Epithelial cell of proximal tubule (primary cell): Measurements from ENCODE around the gene NSUN3. TPM values are rescaled to one million over a fixed set of nuclear protein-coding genes. Genes with fewer than 3 reads are reported as not detected.
A peak's percentile ranks its signal among the peaks of the same experiment; 100 is the strongest.

ENCODE experiments used
- DNase-seq: peaks from one replicate; pipeline ENCODE4 v3.0.0-alpha.2; 2011; ENCODE audit warnings: low read depth
- H3K4me3 ChIP-seq: 2 replicates; pipeline ENCODE4 v1.5.1; 2011; ENCODE audit warnings: low read depth, mild to moderate bottlenecking, low read length
- total RNA-seq: library from RNA; depleted of rRNA; stranded (reverse); fragments of >200 nt; gene quantifications from 2 replicates; pipeline ENCODE4 v1.2.3, GENCODE V29; 2015
- TF ChIP-seq, protein P1 (sequence below): conservative IDR thresholded peaks from 2 replicates; pipeline ENCODE4 v1.5.1; 2012; ENCODE audit warnings: low read depth, mild to moderate bottlenecking, low read length

The NSUN3 gene
- total RNA-seq, 1 donor from 2014 or later: 7.0 TPM

DNA sequence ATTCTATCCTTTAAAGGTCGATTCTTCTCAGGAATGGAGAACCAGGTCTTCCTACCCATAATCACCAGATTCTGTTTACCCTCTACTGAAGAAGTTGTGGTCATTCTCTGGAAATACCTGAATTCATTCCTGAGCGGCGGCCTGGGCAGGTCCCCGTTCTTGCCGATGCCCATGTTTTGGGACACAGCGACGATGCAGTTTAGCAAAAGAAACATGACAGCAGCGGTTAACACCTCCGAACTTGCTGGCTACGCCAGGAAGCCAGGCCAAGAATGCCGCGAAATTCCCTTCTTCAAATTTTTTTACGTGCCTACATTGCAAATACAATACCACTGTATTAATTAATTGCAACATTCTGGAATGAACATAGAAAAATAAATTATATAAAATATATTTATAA lies 1.6 kb upstream of the NSUN3 start:
- no peak for DNase-seq
- TF ChIP-seq, protein P1, sequence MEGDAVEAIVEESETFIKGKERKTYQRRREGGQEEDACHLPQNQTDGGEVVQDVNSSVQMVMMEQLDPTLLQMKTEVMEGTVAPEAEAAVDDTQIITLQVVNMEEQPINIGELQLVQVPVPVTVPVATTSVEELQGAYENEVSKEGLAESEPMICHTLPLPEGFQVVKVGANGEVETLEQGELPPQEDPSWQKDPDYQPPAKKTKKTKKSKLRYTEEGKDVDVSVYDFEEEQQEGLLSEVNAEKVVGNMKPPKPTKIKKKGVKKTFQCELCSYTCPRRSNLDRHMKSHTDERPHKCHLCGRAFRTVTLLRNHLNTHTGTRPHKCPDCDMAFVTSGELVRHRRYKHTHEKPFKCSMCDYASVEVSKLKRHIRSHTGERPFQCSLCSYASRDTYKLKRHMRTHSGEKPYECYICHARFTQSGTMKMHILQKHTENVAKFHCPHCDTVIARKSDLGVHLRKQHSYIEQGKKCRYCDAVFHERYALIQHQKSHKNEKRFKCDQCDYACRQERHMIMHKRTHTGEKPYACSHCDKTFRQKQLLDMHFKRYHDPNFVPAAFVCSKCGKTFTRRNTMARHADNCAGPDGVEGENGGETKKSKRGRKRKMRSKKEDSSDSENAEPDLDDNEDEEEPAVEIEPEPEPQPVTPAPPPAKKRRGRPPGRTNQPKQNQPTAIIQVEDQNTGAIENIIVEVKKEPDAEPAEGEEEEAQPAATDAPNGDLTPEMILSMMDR: no peak
- H3K4me3 ChIP-seq: no peak overlapping the region

DNA sequence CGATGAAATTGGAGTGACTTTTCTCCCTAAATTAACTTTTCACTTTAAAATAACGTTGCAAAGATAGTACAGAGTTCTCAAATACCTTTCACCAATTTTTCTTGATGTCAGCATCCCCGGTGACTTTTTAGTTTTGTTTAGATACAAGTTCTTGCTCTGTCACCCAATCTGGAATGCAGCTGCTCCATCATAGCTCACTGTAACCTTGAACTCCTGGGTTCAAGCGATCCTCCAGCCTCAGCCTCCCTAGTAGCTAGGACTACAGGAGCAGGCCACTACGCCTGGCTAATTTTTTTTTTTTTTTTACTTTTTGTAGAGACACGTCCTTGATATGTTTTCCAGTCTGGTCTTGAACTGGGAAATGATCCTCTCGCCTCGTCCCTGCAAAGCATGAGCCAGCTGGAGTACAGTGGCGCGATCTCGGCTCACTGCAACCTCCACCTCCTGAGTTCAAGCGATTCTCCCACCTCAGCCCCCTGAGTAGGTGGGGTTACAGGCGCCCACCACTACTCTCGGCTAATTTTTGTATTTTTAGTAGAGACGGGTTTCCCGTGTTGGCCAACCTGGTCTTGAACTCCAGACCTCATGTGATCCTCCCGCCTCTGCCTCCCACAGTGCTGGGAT lies 747 bp downstream of the NSUN3 start:
- H3K4me3 ChIP-seq: peak overlapping the region; percentile 85
- DNase-seq: no peak
- TF ChIP-seq, protein P1: no peak

DNA sequence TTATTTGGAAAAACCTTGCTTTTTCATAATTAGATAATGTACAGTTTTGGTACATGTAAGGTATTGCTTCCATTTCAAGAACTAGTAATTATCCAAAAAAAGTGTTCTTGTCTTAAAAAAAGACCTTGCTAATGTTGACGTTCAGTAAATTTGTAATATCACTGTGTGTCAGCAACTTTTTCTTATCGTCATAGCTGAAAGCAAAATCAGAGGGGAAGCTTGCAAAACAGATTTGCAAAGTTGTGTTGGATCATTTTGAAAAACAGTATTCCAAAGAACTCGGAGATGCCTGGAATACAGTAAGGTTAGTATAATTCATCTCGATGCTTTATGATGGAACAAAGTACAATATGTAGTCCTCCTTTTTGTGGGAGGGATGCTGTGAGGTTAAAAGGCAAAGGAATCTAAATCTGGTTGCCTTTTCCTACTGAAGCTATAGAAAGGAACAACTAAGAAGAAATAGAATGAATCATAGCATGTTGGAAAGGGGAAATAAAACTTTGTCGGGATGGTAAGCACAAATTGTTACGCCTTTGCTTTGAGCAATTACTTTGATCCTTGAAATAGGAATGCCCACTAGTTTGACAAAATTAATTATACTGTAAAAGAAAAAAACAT lies 1.5 kb downstream of the NSUN3 start:
- H3K4me3 ChIP-seq: no peak overlapping the region
- no peak for DNase-seq
- TF ChIP-seq, protein P1: no peak

DNA sequence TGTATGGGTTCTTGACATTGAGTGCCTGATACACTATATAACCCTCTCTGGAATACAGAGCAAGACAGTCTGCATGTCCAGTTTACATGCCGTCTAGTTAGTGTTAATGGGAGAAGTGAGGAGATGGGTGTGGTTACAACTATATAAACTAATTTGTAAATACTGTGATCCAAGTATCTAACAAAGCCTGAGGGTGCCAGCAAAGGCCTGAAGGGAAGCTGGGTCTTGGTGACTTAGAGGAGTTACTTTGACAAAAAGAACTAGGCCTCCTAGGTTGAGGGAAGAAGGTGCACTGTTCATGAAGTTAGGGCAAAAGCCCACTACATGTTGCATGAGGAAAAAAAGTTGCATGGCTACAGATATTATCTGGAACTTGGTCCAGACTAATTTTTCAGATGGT lies 2.3 kb downstream of the NSUN3 start:
- H3K4me3 ChIP-seq: no peak overlapping the region
- DNase-seq: no peak
- TF ChIP-seq, protein P1: no peak

DNA sequence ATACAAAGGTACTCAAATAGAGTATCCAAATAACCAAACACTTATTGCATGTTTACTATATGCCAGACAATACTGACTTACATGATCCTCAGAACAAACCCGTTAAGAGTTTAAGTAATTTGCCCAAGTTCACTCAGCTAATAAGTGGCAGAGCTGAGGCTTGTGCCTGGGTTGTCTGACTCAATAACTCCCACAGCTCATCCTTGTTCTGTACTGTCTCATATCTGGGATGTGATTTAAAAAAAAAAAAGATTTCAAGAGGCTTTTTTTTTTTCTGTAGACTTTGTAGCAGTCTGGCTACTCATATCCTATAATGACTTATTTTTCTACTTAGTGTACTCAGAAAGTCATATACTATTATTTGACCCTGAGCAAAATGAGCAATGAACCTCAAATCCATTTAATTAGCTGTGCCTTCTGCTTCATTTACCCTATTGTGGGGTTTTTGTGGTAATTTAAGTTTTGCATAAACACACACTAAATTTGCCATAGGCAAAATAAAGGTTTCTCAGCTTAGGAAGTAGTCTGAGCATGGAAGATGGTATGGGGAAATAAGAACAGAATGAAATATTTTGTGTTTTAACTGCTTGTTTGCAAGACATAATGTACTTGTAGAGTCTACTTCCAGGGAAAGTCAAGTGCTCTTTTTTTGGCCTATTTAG lies 3.1 kb downstream of the NSUN3 start:
- no peak for DNase-seq
- TF ChIP-seq, protein P1: no peak
- no peak overlapping the region for H3K4me3 ChIP-seq

DNA sequence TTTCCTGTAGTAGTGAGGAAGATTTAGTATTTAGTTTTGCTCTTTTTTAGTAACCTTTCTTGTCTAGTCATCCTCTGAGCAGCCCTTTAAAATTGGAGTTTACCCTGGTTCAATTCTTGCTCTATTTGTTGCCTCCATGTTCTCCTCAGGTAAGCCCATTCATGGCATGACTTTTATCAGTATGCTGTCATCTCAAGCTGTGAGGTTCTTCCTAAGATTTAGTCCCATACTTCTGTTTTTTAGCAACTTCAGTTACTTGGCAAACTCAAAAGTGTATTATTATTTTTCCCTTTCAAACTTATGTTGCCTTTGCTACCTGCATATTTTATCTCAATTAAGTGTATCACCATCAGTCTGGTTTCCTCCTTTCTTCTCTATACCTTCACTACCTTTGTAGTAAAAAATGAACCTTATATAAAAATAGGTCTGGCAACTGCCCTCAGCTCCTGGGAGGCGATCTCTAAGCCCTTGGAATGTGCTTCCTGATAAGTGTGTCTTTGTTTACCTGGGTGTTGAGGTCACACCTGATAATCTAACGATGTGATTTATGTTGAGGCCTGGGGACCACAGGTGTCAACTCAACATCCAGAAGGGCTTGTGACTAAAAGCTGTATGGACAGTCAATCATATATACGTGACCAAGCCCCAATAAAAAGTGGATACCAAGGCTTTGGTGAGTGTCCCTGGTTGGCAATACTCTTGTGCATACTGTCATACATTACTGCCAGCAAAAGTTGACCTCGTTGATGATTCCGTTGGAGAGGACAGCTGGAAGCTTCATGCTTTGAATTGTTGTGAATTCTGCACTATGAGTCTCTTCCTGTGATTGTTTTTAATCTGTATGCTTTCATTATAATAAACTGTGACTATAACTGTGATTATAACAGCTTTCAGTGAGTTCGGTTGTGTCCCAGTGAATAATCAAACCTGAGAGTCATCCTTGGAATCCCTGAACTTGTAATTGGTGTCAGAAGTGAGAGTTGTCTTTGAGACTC lies 3.9 kb downstream of the NSUN3 start:
- no peak overlapping the region for H3K4me3 ChIP-seq
- TF ChIP-seq, protein P1: no peak
- no peak for DNase-seq
